HG02678 (cell line): ENCODE measurements around the gene TFRC.
A peak's percentile ranks its signal among the peaks of the same experiment; 100 is the strongest.
"Not testable (repeated sequence)": the region's sequence is repeated elsewhere in the genome, so short reads cannot be mapped to it uniquely, and the experiment has no call there.

Source experiments
- ATAC-seq: cut with Tn5 transposase; IDR thresholded peaks from one replicate; pipeline ENCODE4 v1.9.1; 2021; ENCODE audit warnings: mild to moderate bottlenecking, moderate library complexity; ENCODE audit not compliant: unreplicated experiment

TFRC gene

DNA sequence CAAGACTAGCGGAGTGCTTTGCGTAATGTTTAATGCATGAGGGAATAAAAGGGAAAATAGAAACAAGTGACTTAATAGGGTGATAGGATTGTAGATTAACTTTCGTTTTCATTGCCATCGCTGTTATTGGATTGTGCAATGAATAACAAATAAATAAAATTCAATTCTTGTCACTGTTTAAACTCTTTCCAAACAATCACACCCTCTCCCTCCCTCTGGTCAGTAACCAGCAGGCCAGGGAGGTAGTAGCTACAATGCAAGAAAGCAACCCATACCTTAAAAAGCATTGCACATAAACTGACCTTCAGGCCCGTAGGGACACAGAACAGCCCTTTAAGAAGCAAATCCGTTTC, 705 bp upstream of the TFRC start:
- ATAC-seq = no peak

DNA sequence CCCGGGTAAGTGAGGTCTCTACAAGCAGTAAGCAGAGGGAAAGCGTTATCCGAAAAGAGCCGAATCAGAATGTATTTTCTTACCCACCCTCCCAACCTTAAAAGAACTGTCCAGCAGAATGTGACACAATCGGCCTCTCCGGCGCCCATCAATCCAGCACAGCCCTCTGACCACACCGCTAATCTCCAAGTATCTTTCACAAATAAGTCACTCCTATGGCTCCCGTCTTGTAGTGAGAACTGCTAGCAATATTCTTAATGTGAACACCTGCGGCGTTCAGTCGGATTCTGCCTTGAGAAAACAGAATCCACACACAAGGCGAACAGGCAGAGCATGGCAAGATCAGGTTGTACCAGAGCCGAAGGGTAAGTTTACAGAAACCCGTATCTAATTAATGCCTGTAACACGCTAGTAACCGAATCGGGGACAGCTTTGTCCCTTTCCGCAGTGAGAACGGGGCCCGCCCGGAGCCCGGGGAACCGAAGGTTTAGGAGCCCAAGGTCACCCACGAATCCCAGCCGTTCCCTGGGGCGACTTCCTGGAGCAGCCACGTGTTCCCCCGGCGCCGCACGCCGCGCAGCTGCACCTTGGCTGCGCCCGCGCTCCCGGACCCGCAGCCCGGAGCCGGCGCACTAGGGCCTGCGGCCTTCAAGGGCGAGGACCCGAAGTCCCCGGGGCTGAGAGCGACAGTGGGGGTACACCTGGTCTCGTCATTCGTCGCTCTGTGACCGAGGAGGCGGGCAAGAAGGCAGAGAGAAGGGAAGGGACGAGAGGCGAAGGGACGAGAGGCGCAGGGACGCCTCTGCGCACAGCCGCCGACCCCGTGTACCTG, 672 bp downstream of the TFRC start:
- peak; percentile 40 for ATAC-seq

DNA sequence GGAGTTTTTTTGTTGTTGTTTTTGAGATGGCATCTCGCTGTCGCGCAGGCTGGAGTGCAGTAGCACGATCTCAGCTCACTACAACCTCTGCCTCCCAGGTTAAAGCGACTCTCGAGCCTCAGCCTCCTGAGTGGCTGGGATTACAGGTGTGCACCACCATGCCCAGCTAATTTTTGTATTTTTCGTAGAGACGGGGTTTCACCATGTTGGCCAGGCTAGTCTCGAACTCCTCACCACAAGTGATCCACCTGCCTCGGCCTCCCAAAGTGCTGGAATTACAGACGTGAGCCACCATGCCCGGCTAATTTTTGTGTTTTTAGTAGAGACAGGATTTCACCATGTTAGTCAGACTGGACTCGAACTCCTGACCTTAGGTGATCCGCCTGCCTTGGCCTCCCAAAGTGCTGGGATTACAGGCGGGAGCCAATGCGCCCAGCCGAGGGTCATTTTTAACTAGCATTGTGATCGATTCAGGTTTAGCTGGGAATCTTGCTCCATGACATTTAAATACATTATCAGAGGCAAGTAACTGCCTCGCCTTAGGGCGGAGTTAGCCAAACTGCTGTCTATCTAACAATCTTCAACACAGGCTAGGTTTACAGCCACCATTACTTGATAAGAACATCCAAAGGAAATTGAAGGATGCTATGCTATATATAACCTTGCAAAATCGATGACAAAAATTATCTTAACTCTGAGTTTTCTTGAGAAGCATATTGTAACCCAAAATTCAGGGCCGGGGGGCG, 1.6 kb downstream of the TFRC start:
- ATAC-seq = not testable (repeated sequence)

DNA sequence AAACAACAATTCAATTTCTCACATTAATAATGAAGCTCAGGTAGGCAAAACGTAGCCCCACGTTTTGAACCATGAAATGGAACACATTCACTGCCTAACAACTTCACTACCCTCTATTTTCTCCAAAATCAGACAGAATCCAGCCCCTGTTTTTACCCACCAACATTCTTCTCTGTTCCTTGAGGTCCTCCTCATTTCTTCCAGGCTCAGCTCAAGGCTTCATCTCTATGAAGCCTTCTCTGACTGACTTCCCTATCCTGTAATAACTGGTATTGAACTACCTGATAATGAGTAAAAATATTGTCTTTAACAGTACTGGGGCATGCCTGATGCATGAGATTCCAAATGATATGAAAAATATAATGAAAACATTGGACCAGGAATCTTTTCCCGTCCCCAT, 2.2 kb downstream of the TFRC start:
- no peak for ATAC-seq

DNA sequence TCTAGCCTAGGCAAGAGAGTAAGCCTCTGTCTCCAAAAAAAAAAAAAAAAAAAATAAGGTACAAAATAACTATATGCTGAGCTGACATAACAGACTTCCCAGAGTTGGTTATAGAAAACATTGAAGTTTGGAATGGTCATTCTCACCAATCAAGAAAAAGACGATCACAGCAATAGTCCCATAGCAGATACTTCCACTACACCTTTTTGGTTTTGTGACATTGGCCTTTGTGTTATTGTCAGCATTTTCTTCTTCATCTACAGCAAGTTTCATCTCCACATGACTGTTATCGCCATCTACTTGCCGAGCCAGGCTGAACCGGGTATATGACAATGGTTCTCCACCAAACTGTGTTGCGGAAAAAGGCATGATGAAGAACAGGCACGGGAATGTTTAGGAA, 6.9 kb downstream of the TFRC start:
- ATAC-seq = no peak

DNA sequence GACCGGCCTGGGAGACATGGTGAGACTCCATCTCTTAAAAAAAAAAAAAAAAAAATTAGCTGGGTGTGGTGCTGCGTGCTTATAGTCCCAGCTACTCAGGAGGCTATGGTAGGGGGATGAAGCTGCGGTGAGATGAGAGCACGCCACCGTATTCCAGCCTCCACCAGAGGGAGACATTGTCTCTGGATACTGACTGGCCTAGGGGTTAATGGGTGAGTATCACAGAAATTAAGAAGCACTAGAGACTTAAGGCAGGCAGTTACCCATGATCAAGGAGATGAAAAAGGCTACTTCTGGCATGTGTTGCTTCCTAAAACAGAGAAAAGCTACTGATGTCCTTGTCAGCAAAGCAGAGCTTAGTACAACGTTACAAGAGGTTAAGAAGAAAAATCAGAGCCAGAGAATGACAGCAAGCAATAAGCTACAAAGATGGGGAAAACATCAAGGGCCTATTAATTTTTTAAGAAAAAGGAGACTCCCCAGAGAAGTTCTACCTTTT, 8.6 kb downstream of the TFRC start:
- peak; percentile 81 for ATAC-seq

DNA sequence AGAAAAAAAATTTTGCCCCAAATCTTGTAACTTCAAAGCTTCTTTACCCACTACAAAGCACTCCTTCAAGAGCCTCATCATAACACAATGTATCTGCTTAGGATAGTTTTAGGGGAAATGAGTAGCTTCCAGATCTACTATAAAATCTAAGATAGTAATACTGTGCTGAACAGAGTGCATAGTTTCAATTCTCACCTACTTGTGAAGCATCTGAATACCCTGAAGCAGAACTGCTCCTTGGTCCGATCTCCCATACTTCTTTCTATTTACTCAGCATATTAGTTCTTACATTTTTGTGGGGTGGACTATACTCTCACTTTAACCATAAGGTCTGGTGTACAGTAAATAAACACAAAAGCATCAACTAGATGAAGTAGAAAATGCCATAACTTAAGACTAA, 9.6 kb downstream of the TFRC start:
- no peak for ATAC-seq

DNA sequence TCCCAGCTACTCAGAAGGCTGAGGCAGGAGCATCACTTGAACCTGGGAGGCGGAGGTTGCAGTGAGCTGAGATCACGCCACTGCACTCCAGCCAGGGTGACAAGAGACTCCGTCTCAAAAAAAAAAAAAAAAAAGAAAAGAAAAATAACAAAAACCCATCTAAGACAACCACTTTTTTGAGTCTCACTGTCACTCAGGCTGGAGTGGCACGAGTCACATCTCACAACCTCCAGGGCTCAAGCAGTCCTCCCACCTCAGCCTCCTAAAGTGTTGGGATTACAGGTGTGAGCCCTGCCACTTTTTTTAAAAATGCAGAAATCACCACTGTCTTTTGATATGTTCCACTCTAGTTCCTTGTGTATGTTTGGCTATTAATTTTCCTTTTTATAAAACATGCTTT, 13.1 kb downstream of the TFRC start:
- not testable (repeated sequence) for ATAC-seq

DNA sequence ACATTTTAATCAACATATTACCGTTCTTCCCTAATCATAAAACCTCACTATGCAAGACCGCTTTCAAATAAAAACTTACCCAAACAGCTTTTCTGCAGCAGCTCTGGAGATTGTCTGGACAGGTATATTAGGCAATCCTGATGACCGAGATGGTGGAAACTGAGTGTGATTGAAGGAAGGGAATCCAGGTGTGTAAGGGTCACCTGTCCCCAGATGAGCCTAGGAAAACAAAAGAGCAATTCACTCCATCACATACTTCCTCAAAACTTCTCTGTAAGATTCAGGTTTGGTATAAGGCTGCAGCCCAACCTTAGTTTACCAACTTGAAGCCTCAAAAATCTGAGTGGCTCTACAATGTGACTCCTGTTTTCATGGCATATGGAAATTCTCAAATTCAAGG, 14.5 kb downstream of the TFRC start:
- no peak for ATAC-seq

DNA sequence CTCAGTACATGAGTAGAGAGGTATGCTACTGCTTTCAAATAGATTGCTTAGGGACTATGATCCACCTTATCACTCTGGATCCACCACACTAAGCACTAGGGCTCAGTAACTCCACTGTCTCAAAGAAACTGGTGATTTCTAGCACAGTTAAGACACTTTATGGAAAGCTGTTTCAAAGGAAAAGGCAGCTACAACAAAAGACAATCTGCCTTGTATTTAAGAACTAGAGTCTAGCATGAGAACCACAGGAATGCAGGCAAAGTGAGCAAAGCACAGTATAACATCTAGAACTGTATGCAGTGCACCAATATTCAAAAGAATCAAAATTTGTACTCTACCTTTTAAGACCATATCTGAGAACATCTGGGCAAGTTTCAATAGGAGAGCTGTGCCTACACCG, 17.9 kb downstream of the TFRC start:
- no peak for ATAC-seq

DNA sequence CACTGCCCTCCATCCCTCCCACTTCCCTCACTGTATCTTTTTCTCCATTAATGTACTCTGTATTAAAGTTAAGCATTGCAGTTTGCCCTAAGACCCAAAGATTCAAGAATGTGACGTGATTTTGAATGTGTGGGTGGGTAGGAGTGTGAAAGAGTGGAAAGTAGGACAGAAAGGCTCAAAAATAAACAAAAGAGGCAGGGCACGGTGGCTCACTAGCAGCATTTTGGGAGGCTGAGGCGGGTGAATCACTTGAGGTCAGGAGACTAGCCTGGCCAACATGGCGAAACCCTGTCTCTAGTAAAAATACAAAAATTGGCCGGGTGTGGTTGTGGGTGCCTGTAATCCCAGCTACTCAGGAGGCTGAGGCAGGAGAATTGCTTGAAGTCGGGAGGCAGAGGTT, 18.4 kb downstream of the TFRC start:
- no peak for ATAC-seq

DNA sequence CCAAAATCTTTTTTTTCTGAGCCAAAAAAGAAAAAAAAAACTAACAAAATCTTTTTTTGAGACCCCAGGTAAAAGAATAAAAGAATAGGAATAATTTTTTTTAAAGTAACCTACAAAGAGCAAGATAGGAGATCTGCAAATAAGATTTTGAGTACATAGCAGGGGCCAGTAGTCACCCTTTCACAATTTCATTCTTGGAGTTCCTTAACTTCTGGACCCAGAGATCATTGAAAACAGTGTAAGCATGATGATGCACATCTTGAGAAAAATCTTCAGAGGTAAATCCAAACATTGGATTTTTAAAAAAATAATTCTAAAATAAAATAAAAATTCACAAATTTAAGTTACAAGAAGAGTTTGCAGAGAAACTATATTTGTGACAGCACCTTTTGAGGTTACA, 18.8 kb downstream of the TFRC start:
- ATAC-seq = no peak

DNA sequence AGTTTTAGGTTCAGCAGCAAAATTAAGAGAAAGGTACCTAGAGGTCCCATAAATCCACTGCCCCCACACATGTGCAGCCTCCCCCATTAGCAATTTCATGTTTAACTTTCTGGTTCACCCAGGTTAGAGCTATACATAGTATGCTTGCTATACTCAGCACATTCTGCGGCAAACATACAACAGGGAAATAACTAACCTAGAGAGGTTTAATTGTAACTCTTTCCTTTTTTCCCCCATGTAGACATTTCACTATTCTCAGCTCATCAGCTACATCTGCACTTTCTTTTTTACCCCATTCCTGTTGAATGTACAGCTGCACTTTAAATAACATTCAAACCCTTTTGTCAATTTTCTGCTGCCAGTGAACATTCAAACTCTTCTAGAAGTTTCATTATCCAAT, 21.1 kb downstream of the TFRC start:
- no peak for ATAC-seq

DNA sequence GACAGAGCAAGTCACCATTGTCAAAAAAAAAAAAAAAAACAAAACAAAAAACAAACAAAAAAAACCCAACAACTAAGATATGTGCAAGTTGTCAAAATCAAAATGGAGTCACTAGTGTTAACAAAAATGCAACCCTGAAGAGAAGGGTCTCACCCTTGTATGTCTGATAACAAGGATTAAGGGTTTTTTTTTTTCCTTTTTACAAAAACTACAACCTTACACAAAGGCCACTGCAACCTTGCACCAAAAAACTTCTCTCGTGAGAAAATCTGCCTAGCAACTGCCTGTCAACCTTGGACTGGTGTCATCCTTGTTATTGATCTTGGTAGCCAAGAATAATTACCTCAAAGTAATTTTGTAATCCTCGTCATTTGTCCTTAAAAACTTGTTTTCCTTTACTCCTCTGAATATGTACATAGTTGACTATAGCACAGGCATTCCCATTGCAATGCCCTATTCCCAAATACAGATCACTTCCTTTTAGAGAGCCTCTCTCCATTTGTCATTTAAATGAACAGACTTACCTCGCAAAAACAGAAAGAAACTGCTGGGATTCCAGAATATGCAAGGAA, 24.0 kb downstream of the TFRC start:
- no peak for ATAC-seq

DNA sequence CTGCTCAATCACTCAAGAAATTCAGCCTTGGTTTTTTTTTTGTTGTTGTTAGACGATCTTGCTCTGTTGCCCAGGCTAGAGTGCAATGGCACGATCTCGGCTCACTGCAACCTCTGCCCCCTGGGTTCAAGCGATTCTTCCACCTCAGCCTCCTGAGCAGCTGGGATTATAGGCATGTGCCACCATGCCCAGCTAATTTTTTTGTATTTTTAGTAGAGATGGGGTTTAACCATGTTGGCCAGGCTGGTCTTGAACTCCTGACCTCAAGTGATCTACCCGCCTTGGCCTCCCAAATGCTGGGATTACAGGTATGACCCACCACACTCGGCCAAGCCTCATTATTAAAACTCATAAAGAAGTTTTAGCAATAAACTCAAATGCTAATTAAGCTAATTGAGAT, 25.5 kb downstream of the TFRC start:
- not testable (repeated sequence) for ATAC-seq

DNA sequence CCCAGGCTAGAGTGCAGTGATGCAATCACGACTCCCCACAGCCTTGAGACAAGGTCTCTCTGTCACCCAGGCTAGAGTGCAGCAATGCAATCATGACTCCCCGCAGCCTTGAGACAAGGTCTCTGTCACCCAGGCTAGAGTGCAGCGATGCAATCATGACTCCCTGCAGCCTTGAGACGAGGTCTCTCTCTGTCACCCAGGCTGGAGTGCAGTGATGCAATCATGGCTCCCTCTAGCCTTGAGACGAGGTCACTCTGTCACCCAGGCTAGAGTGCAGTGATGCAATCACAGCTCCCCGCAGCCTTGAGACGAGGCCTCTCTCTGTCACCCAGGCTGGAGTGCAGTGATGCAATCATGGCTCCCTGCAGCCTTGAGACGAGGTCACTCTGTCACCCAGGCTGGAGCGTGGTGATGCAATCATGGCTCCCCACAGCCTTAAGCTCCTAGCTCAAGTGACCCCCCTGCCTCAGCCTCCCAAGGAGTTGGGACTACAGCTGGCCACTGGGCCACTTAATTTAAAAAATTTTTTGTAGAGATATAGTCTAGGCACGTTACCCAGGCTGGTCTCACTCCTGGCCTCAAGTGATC, 26.1 kb downstream of the TFRC start:
- no peak for ATAC-seq

DNA sequence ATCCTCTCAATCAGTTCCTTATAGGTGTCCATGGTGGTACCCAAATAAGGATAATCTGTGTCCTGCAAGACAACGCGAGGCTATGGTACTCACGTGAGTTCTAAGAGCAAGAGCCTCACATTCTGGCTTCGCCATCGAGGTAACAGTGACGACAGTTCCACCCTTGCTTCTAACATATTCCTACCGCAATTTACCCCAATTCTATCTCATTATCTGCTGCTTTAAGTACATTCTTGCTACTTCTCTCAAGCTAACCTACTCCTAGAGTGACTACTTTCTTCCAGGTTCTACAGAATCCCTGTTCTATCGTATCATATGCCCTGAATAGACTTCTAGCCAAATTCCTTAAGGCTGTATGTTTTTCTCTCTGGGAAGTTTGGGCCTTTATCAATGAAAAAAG, 26.6 kb downstream of the TFRC start:
- no peak for ATAC-seq

DNA sequence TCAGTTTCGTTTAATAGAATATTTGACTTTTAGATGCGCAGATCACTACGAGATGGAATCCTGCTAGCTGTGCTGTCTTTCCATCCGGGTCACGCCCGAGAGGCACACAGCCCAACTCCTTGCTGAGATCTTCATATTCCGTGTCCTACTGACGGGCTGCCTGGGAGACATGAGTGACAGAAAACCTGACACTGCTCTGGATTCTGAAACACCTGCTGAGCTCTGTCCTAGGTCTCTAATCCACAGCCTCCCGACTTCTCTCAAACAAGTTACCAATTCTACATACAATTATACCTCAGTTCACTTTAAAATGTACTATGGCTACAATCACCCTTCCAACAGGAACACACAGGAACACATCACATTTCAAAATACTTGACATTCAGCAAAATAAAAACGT, 27.2 kb downstream of the TFRC start:
- no peak for ATAC-seq

DNA sequence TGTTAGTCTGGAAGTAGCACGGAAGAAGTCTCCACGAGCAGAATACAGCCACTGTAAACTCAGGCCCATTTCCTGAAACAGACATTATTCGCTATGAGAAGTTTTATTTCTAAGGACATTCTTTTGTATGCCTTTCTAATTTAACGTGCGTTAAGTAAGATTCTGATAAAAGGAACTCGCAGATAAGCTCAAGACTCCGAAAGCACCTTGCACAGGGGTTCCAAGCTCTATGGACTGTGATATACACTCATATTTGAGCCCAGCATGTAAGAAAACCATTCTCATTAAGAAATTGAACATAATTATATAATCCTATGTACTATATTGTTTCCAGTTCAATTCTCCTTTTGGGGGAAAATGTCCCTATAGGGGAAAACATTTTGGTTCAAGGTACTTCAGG, 28.4 kb downstream of the TFRC start:
- no peak for ATAC-seq

DNA sequence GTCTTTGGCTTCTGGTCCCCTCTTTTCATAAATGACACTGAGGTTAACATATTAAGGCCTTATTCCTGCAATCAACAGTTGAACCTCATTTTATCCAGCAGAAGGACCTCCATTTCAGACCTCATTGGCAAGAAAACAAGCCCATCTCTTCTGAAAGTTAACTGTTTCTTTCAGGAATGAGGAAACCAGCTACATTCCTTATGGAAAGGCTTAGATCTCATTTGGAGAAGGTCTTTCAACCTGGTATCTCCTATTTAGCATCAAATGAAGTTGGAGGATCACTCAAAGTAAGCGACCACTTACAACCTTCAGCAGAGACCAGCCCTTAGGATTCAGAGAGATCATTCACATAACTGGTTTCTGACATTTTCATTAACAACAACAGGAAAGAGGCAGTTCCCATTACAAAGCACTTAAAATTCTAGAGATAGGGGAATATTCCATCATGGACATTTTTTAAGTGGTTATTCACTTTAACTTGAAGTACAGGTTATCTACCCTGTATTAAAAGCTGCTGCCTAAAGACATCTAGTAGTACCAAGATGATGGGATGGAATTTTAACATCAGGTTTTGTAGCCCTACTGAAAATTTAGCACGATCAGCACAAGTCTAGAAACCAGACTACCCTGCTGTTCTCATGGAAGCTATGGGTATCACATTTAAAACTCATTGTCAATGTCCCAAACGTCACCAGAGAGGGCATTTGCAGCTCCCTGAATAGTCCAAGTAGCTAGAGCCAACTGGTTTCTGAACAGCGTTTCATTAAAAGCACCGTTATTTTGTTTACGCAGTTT, 30.4 kb downstream of the TFRC start:
- no peak for ATAC-seq

DNA sequence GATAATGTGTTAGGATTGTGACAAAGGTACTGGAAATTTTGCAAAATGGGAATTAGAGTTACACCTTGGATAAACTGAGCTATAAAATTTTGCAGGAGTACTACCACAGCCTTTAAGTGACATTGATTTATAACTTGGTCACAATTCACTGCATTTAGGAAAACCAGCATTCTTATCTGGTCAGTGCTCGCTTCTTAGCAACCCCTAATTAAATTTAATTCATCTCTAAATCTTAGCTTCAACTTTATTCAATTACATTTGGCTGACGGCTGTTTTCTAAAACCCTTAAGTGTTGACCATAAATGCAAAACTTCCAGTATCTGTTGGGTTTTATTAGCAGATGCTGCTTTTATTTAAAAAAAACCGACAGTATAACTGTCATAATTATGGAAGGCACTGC, 31.3 kb downstream of the TFRC start:
- ATAC-seq = no peak
